Activated CD8-positive, alpha-beta T cell treated with anti-CD3 and anti-CD28 coated beads for 36 hours (primary cell): ENCODE results near the gene CBR3. TPM values are rescaled to one million over a fixed set of nuclear protein-coding genes. Genes with fewer than 3 reads are reported as not detected.

ENCODE experiments used
- ATAC-seq: fragments of 200-7000 bp; cut with Tn5 transposase; one replicate; pipeline ENCODE4 v1.10.0; 2021; ENCODE audit warnings: mild to moderate bottlenecking, moderate library complexity
- CTCF ChIA-PET: fragments of 350-600 bp; sonication (Branson Sonifier 250); formaldehyde crosslinking; loops from one replicate; lab custom pipeline; 2021; ENCODE audit warnings: antibody characterized with exemption; lab: Charles Lee
- POLR2A ChIA-PET: fragments of 350-600 bp; sonication (Branson Sonifier 250); formaldehyde crosslinking; loops from one replicate; lab custom pipeline; 2021; ENCODE audit warnings: antibody characterized with exemption; lab: Charles Lee
- DNase-seq: peaks from one replicate; pipeline ENCODE4 v3.0.0-alpha.2; 2020
- H3K27ac Mint-ChIP-seq: one replicate; pipeline ENCODE4 v1.8.0; 2021; ENCODE audit warnings: mild to moderate bottlenecking, mixed read lengths
- H3K27me3 Mint-ChIP-seq: one replicate; pipeline ENCODE4 v1.8.0; 2021; ENCODE audit warnings: mixed read lengths
- H3K36me3 Mint-ChIP-seq: one replicate; pipeline ENCODE4 v1.8.0; 2021; ENCODE audit warnings: low read depth, mixed read lengths
- H3K4me1 Mint-ChIP-seq: one replicate; pipeline ENCODE4 v1.8.0; 2021; ENCODE audit warnings: low read depth, mixed read lengths
- H3K4me3 Mint-ChIP-seq: one replicate; pipeline ENCODE4 v1.8.0; 2021; ENCODE audit warnings: mild to moderate bottlenecking, moderate library complexity, mixed read lengths
- H3K9me3 Mint-ChIP-seq: one replicate; pipeline ENCODE4 v1.8.0; 2021; ENCODE audit warnings: mixed read lengths
- intact Hi-C: fragments of 100-400 bp; cut with micrococcal nuclease; formaldehyde crosslinking; loops from one replicate; pipeline ENCODE4 v1.10.0; 2022
- total RNA-seq, 2 experiments: library from RNA; stranded (reverse); gene quantifications; one replicate each; pipeline ENCODE4 v1.2.3, GENCODE V29; 2021
- TF ChIP-seq, protein P1 (sequence below): fragments of 200-600 bp; IDR thresholded peaks from one replicate; pipeline ENCODE4 v1.8.0; 2022; ENCODE audit warnings: antibody characterized with exemption, mild to moderate bottlenecking

The CBR3 gene
- total RNA-seq, 2 experiments from 2014 or later: 13.5 to 14.8 TPM

DNA sequence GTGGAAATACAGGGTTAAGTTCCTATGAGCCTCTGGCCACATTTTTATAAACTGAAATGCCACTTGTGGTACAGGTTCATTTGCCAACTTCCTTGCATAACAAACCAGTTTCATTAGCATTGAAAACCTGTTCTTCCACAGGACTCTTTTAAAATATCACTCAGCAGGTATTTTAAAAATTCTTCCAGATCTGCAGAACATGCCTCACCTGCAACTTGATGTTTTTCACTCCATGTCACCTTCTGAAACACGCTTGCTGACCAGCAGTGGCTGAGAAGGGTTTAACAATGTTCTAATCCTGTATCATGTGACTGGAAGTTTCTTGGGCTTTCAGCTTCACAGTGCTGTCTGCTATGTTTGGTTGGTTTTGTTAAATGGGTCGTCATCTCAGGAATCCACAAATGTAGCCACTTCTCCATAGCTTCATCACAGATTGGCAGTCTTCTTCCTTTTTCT, 17.6 kb upstream of the CBR3 start:
- Mint-ChIP-seq H3K4me1 (peaks cover 21% of the 10 kb centered on the region), H3K27ac (no peak overlapping the region), H3K36me3 (no peaks in the 10 kb centered on the region), H3K9me3 (no peaks in the 10 kb centered on the region), H3K27me3 (no peaks in the 10 kb centered on the region), H3K4me3 (no peak overlapping the region)
- TF ChIP-seq, protein P1, sequence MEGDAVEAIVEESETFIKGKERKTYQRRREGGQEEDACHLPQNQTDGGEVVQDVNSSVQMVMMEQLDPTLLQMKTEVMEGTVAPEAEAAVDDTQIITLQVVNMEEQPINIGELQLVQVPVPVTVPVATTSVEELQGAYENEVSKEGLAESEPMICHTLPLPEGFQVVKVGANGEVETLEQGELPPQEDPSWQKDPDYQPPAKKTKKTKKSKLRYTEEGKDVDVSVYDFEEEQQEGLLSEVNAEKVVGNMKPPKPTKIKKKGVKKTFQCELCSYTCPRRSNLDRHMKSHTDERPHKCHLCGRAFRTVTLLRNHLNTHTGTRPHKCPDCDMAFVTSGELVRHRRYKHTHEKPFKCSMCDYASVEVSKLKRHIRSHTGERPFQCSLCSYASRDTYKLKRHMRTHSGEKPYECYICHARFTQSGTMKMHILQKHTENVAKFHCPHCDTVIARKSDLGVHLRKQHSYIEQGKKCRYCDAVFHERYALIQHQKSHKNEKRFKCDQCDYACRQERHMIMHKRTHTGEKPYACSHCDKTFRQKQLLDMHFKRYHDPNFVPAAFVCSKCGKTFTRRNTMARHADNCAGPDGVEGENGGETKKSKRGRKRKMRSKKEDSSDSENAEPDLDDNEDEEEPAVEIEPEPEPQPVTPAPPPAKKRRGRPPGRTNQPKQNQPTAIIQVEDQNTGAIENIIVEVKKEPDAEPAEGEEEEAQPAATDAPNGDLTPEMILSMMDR: no peak
- ATAC-seq (no peak), DNase-seq (no peak)
- CTCF ChIA-PET: interaction anchor here (1.0 to 2.3 kb wide), 4 partner anchors 8 to 19 kb away, joined by 3 to 7 read pairs (median 4); no protein-coding TSS in a partner anchor
- POLR2A ChIA-PET: no interaction called here
- intact Hi-C loops: no loop called here

DNA sequence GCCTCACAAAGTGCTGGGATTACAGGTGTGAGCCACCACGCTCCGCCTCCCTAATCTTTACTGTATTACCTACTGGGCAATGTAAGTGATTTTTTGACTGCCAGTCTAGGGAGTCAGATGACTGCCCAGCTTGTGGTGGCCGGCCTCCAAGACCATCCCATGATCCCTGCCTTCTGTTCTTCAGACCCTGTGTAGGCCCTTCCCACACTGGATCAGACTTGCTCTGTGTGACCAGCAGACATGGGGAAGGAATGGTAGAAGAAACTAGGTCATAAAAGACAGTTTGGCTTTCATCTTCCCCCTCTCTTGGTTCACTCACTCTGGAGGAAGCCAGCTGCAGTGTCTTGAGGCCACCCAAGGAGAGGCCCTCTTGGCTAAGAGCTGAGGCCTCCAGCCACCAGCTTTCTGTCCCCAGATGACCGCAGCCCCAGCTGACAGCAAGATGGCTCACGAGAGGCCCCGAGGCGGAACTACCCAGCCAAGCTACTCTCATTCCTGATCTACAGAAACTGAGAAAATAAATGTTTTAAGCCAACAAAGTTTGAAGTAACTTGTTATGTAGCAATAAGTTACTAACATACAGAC, 14.5 kb upstream of the CBR3 start:
- H3K4me1 Mint-ChIP-seq: peaks cover 3% of the 10 kb centered on the region
- TF ChIP-seq, protein P1: no peak
- DNase-seq (no peak), ATAC-seq (no peak)
- POLR2A ChIA-PET: interaction anchor here (0.7 kb wide), 1 partner anchor 888 kb away, joined by 3 read pairs; no protein-coding TSS in a partner anchor
- no peak overlapping the region for H3K27ac Mint-ChIP-seq
- intact Hi-C loops: no loop called here
- no peaks in the 10 kb centered on the region for H3K36me3 Mint-ChIP-seq
- no peak overlapping the region for H3K4me3 Mint-ChIP-seq
- CTCF ChIA-PET: interaction anchor here (1.5 kb wide), 1 partner anchor 12 kb away, joined by 4 read pairs; no protein-coding TSS in a partner anchor
- H3K9me3 Mint-ChIP-seq: no peaks in the 10 kb centered on the region
- H3K27me3 Mint-ChIP-seq: no peaks in the 10 kb centered on the region

DNA sequence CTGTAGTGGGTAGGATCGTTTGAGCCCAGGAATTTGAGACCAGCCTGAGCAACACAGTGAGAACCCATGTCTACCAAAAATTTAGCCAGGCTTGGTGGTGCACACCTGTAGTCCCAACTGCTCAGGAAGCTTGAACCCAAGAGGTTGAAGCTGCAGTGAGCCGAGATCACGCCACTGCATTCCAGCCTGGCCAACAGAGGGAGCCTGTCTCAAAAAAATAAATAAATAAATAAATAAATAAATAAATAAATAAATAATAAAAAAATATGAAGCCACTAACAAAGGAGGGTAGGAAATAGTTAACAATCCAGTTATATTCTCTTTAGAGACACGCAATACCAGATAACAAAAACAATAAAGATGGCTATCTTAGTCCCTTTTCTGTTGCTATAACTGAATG, 11.9 kb upstream of the CBR3 start:
- intact Hi-C loops: no loop called here
- ChIA-PET POLR2A (interaction anchor here (0.8 kb wide), 1 partner anchor 13 kb away, joined by 3 read pairs; no protein-coding TSS in a partner anchor), CTCF (interaction anchor here (0.6 to 1.0 kb wide), 3 partner anchors 9 to 57 kb away, joined by 3 read pairs; no protein-coding TSS in a partner anchor)
- ATAC-seq: no peak
- no peaks in the 10 kb centered on the region for H3K36me3 Mint-ChIP-seq
- H3K9me3 Mint-ChIP-seq: no peaks in the 10 kb centered on the region
- H3K4me1 Mint-ChIP-seq: peaks cover 8% of the 10 kb centered on the region
- H3K27me3 Mint-ChIP-seq: no peaks in the 10 kb centered on the region
- TF ChIP-seq, protein P1: no peak
- DNase-seq: no peak
- no peak overlapping the region for H3K27ac Mint-ChIP-seq
- no peak overlapping the region for H3K4me3 Mint-ChIP-seq

DNA sequence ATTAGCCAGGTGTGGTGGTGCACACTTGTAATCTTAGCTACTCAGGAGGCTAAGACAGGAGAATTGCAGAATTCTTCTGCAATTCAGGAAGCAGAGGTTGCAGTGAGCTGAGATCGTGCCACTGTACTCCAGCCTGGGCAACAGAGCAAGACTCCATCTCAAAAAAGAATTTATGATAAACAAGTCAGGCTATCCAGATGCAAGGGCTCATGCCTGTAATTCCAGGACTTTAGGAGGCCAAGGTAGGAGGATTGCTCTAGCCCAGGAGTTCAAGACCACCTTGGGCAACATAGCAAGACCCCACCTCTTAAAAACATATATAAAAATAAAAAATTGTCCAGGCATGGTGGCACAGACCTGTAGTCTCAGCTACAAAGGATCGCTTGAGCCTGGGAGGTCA, 10.5 kb upstream of the CBR3 start:
- intact Hi-C loops: no loop called here
- Mint-ChIP-seq H3K27me3 (no peaks in the 10 kb centered on the region), H3K27ac (no peak overlapping the region), H3K4me3 (no peak overlapping the region), H3K36me3 (no peaks in the 10 kb centered on the region), H3K9me3 (no peaks in the 10 kb centered on the region), H3K4me1 (peaks cover 14% of the 10 kb centered on the region)
- TF ChIP-seq, protein P1: no peak
- ChIA-PET POLR2A (no interaction called here), CTCF (interaction anchor here (0.8 to 3.6 kb wide), 7 partner anchors 8 to 67 kb away, joined by 3 to 24 read pairs (median 4); partner anchors contain the start of gene CBR3)
- ATAC-seq: no peak
- no peak for DNase-seq
